ENCODE data around the gene SREBF1.

The SREBF1 gene

DNA sequence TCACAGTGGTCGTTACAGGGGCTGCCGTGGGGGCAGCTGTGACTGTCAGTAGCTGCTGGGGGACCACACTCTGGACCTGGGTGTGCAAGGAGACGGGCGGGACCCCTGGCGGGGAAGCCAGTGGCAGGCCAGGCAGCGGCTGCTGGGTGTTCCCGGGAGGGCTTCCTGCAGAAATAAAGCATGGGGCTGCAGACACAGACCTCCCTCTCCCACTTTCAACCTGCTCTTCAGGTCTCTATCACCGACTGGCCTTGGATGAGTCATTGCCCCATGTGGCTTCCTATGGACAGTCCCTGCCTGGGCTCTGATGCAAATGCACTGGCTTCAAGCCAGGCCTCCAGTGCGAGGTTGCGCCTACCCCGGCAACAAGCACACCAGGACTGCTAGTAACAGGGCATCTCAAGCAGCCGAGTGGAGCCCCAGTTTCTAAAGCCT, 17.2 kb downstream of the SREBF1 start:
- DNase-seq (ENCODE audit: low spot score) (no peak), ATAC-seq (ENCODE audit: low read depth) (peak; percentile 58)
- Histone ChIP-seq H3K9me3 (ENCODE audit: severe bottlenecking) (no peaks in the 10 kb centered on the region), H3K4me3 (ENCODE audit: severe bottlenecking) (no peak overlapping the region), H3K27ac (ENCODE audit: poor library complexity, severe bottlenecking) (peak overlapping the region; percentile 94), H3K36me3 (ENCODE audit: low read depth) (peaks cover 83% of the 10 kb centered on the region), H3K4me1 (ENCODE audit: insufficient read depth, poor library complexity, severe bottlenecking) (peaks cover 38% of the 10 kb centered on the region), H3K27me3 (ENCODE audit: insufficient read depth, poor library complexity, severe bottlenecking) (no peaks in the 10 kb centered on the region)
- TF ChIP-seq, protein P1, sequence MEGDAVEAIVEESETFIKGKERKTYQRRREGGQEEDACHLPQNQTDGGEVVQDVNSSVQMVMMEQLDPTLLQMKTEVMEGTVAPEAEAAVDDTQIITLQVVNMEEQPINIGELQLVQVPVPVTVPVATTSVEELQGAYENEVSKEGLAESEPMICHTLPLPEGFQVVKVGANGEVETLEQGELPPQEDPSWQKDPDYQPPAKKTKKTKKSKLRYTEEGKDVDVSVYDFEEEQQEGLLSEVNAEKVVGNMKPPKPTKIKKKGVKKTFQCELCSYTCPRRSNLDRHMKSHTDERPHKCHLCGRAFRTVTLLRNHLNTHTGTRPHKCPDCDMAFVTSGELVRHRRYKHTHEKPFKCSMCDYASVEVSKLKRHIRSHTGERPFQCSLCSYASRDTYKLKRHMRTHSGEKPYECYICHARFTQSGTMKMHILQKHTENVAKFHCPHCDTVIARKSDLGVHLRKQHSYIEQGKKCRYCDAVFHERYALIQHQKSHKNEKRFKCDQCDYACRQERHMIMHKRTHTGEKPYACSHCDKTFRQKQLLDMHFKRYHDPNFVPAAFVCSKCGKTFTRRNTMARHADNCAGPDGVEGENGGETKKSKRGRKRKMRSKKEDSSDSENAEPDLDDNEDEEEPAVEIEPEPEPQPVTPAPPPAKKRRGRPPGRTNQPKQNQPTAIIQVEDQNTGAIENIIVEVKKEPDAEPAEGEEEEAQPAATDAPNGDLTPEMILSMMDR (IDR thresholded peaks at IDR 0.05; ENCODE audit: poor library complexity, severe bottlenecking): no peak

DNA sequence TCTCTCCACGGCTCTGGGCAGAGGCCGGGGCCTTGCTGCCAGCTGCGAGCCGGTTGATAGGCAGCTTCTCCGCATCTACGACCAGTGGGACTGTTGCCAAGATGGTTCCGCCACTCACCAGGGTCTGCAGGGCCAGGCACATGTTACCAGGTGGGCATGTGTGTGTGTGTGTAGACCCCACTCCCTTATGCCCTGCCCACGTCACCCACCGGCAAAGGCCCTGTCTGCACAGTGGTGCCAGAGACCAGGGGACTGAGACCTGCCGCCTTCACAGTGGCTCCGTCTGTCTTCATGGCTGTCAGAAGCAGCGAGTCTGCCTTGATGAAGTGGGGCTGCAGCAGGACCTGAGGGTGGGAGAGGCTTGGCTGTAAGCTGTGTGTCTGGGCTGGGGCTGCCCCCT, 17.7 kb downstream of the SREBF1 start:
- Histone ChIP-seq H3K27ac (ENCODE audit: poor library complexity, severe bottlenecking) (peak overlapping the region; percentile 94), H3K36me3 (ENCODE audit: low read depth) (peaks cover 87% of the 10 kb centered on the region), H3K27me3 (ENCODE audit: insufficient read depth, poor library complexity, severe bottlenecking) (no peaks in the 10 kb centered on the region), H3K4me3 (ENCODE audit: severe bottlenecking) (no peak overlapping the region), H3K9me3 (ENCODE audit: severe bottlenecking) (no peaks in the 10 kb centered on the region), H3K4me1 (ENCODE audit: insufficient read depth, poor library complexity, severe bottlenecking) (peaks cover 34% of the 10 kb centered on the region)
- TF ChIP-seq, protein P1 (IDR thresholded peaks at IDR 0.05; ENCODE audit: poor library complexity, severe bottlenecking): no peak
- DNase-seq (ENCODE audit: low spot score) (no peak), ATAC-seq (ENCODE audit: low read depth) (no peak)

DNA sequence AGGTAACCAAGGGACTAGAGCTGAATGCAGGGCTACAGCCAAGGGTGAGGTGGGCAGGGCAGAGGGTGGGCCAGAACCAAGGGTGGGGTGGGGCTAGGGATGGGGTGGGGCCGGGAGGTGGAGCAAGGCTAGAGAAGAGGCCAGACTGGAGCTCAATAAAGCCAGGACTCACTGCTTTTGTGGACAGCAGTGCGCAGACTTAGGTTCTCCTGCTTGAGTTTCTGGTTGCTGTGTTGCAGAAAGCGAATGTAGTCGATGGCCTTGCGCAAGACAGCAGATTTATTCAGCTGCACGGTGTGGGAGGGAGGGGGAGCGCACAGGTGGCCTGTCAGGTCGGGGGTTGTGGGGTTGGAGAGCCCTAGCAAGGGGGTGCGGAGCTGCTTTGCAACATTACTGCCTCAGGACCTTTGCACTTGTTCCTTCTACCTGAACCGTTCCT, 18.7 kb downstream of the SREBF1 start:
- H3K27ac ChIP-seq (ENCODE audit: poor library complexity, severe bottlenecking): peak overlapping the region; percentile 16
- no peak overlapping the region for H3K4me3 ChIP-seq (ENCODE audit: severe bottlenecking)
- peak; percentile 6; the same call in 2 of the 3 replicates for ATAC-seq (ENCODE audit: low read depth)
- H3K4me1 ChIP-seq (ENCODE audit: insufficient read depth, poor library complexity, severe bottlenecking): peaks cover 30% of the 10 kb centered on the region
- H3K36me3 ChIP-seq (ENCODE audit: low read depth): peaks cover 96% of the 10 kb centered on the region
- H3K27me3 ChIP-seq (ENCODE audit: insufficient read depth, poor library complexity, severe bottlenecking): no peaks in the 10 kb centered on the region
- H3K9me3 ChIP-seq (ENCODE audit: severe bottlenecking): no peaks in the 10 kb centered on the region
- TF ChIP-seq, protein P1 (IDR thresholded peaks at IDR 0.05; ENCODE audit: poor library complexity, severe bottlenecking): no peak
- no peak for DNase-seq (ENCODE audit: low spot score)

DNA sequence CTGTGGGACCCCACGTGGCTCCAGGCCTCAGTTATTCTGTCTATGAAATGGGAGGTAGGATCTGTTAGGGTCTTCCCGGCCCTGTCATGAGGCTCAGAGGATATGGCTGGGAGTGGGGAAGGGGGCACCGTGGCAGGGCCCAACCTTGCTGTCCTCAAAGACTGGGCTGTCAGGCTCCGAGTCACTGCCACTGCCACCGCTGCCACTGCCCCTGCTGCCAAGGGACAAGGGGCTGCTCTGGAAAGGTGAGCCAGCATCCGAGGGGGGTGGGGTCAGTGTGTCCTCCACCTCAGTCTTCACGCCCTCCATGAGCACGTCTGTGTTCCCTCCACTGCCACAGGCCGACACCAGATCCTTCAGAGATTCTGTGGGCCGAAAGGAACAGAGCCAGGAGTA, 19.2 kb downstream of the SREBF1 start:
- peaks cover 91% of the 10 kb centered on the region for H3K36me3 ChIP-seq (ENCODE audit: low read depth)
- peaks cover 30% of the 10 kb centered on the region for H3K4me1 ChIP-seq (ENCODE audit: insufficient read depth, poor library complexity, severe bottlenecking)
- TF ChIP-seq, protein P1 (IDR thresholded peaks at IDR 0.05; ENCODE audit: poor library complexity, severe bottlenecking): no peak
- H3K4me3 ChIP-seq (ENCODE audit: severe bottlenecking): no peak overlapping the region
- peak overlapping the region; percentile 16 for H3K27ac ChIP-seq (ENCODE audit: poor library complexity, severe bottlenecking)
- DNase-seq (ENCODE audit: low spot score) (no peak), ATAC-seq (ENCODE audit: low read depth) (no peak)
- no peaks in the 10 kb centered on the region for H3K9me3 ChIP-seq (ENCODE audit: severe bottlenecking)
- H3K27me3 ChIP-seq (ENCODE audit: insufficient read depth, poor library complexity, severe bottlenecking): no peaks in the 10 kb centered on the region

DNA sequence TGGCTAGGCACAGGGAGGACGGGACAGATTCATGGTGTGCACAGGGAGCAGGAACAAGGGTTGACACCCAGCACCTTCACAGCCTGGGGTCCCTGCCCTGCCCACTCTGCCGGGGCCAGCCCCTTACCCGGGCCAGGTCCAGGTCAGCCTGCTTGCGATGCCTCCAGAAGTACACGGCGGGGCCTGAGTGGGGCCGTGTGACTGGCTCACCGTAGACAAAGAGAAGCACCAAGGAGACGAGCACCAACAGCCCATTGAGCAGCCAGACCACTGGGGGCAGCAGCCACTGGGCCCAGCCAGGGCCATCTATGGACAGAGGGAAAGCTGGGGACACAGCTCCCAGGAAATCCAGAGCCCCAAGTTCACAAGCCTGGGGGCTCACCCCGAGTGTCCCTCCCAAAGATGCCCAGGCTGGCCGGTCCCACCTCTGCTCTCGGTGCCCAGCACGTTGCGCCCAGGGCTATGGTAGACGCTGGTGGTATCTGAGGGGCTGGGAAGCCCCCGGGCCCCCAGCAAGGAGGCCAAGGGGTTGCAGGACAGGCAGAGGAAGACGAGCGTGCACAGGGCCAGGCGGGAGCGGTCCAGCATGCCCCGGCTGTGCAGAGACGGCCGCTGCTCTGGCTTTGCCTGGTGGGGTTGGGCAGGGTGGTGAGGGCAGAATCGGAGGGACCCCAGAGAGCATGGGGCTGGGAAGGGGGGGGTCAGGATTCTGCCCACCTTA, 19.8 kb downstream of the SREBF1 start:
- H3K4me3 ChIP-seq (ENCODE audit: severe bottlenecking): no peak overlapping the region
- DNase-seq (ENCODE audit: low spot score) (no peak), ATAC-seq (ENCODE audit: low read depth) (no peak)
- TF ChIP-seq, protein P1 (IDR thresholded peaks at IDR 0.05; ENCODE audit: poor library complexity, severe bottlenecking): no peak
- peak overlapping the region; percentile 16 for H3K27ac ChIP-seq (ENCODE audit: poor library complexity, severe bottlenecking)
- no peaks in the 10 kb centered on the region for H3K9me3 ChIP-seq (ENCODE audit: severe bottlenecking)
- no peaks in the 10 kb centered on the region for H3K27me3 ChIP-seq (ENCODE audit: insufficient read depth, poor library complexity, severe bottlenecking)
- peaks cover 91% of the 10 kb centered on the region for H3K36me3 ChIP-seq (ENCODE audit: low read depth)
- peaks cover 25% of the 10 kb centered on the region for H3K4me1 ChIP-seq (ENCODE audit: insufficient read depth, poor library complexity, severe bottlenecking)

Measured in RWPE2 (cell line).